GM12864 (cell line): ENCODE results near the gene KIF5A.
A peak's percentile ranks its signal among the peaks of the same experiment; 100 is the strongest.
"Not testable (repeated sequence)": the region's sequence is repeated elsewhere in the genome, so short reads cannot be mapped to it uniquely, and the experiment has no call there.

Experiments used
- DNase-seq: peaks from one replicate; pipeline ENCODE4 v3.0.0-alpha.2; 2011; ENCODE audit warnings: low read depth
- H3K4me3 ChIP-seq: 2 replicates; pipeline ENCODE4 v1.5.1; 2011; ENCODE audit warnings: mild to moderate bottlenecking, low read depth, low read length, control low read depth
- CTCF ChIP-seq: IDR thresholded peaks from 2 replicates; pipeline ENCODE4 v1.5.1; 2011; ENCODE audit warnings: low read depth, mild to moderate bottlenecking, moderate library complexity, low read length, control low read depth, inconsistent platforms; ENCODE audit errors: missing control alignments

Gene KIF5A

GRCh38 chr12:57586832-57587429 lies 37.1 kb downstream of the KIF5A start:
- TF ChIP-seq CTCF = no peak
- H3K4me3 ChIP-seq = no peak overlapping the region
- DNase-seq = no peak

GRCh38 chr12:57588951-57589610 lies 39.2 kb downstream of the KIF5A start:
- not testable (repeated sequence) for DNase-seq, H3K4me3 ChIP-seq

GRCh38 chr12:57590479-57590863 lies 40.6 kb downstream of the KIF5A start:
- no peak for TF ChIP-seq CTCF
- H3K4me3 ChIP-seq = peak overlapping the region; percentile 71
- DNase-seq = no peak

GRCh38 chr12:57590864-57591781 lies 41.3 kb downstream of the KIF5A start, which contains the start of gene PIP4K2C:
Gene PIP4K2C, plus strand, starts transcription at chr12:57591192. Its CDS starts 98 bp downstream, at chr12:57591290.
- TF ChIP-seq CTCF = no peak
- DNase-seq = peak; percentile 60
- H3K4me3 ChIP-seq = peak within 1 kb of the TSS; percentile 71

GRCh38 chr12:57591782-57592325 lies 42.0 kb downstream of the KIF5A start:
- DNase-seq = no peak
- TF ChIP-seq CTCF = no peak
- H3K4me3 ChIP-seq = peak overlapping the region; percentile 71

GRCh38 chr12:57592551-57593165 lies 42.8 kb downstream of the KIF5A start:
- no peak for TF ChIP-seq CTCF
- DNase-seq = no peak
- H3K4me3 ChIP-seq = no peak overlapping the region
